GM23338 (cell line): ENCODE results near the gene ZC3H14.

Experiments
- CREB1 ChIP-seq: fragments of 250-450 bp; sonication (Bioruptor Pico); IDR thresholded peaks from 2 replicates; pipeline ENCODE4 v1.5.0; 2020; ENCODE audit warnings: low read depth, mild to moderate bottlenecking, moderate library complexity
- EZH2 ChIP-seq: fragments of 200-600 bp; sonication (generic); IDR thresholded peaks from one replicate; pipeline ENCODE4 v1.8.0; 2017; ENCODE audit warnings: antibody characterized with exemption, mild to moderate bottlenecking, low read depth; ENCODE audit not compliant: unreplicated experiment
- EZH2phosphoT487 ChIP-seq: fragments of 200-600 bp; sonication (generic); IDR thresholded peaks from one replicate; pipeline ENCODE4 v1.8.1; 2018; ENCODE audit warnings: antibody characterized with exemption; ENCODE audit not compliant: unreplicated experiment
- POLR2AphosphoS5 ChIP-seq: IDR thresholded peaks from 2 replicates; pipeline ENCODE4 v1.6.1; 2016; ENCODE audit warnings: antibody characterized with exemption, low read depth
- TF ChIP-seq, protein P1 (sequence below): IDR thresholded peaks from one replicate; pipeline ENCODE4 v1.6.1; 2018; ENCODE audit warnings: antibody characterized with exemption; ENCODE audit not compliant: unreplicated experiment
- TF ChIP-seq, protein P2 (sequence below): fragments of 250-450 bp; sonication (Bioruptor Pico); IDR thresholded peaks from 2 replicates; pipeline ENCODE4 v1.5.0; 2020; ENCODE audit warnings: mild to moderate bottlenecking, moderate library complexity
- TF ChIP-seq, protein P3 (sequence below), 2 experiments: fragments of 200-600 bp in 1 of 2; sonication (generic) in 1 of 2; conservative IDR thresholded peaks; 2 replicates each; pipeline versions ENCODE4 v1.5.1 to v1.6.1; 2016 to 2017; ENCODE audit warnings: antibody characterized with exemption in 2 of 2, low read depth in 2 of 2, mild to moderate bottlenecking in 2 of 2, moderate library complexity in 1 of 2

DNA sequence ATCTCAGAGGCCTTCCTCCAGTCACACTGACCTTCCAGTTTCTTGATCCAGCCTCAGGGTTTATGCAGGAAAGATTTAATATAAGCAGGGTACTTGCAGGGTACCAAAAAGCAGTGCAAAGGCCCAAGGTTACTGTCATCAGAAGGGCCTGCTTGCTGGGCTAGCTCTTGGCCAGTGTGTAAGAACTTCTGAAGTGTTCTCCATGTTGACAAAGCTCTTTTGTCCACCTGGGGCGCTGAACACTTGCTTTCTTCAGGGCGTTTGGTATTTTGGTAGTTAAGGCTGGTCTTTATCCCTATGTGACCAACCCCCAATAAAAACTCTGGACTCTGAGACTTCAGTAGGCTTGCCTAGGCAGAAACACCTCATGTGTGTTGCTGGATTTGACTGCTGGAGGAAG is 69.7 kb downstream of the ZC3H14 start:
- TF ChIP-seq, protein P1, sequence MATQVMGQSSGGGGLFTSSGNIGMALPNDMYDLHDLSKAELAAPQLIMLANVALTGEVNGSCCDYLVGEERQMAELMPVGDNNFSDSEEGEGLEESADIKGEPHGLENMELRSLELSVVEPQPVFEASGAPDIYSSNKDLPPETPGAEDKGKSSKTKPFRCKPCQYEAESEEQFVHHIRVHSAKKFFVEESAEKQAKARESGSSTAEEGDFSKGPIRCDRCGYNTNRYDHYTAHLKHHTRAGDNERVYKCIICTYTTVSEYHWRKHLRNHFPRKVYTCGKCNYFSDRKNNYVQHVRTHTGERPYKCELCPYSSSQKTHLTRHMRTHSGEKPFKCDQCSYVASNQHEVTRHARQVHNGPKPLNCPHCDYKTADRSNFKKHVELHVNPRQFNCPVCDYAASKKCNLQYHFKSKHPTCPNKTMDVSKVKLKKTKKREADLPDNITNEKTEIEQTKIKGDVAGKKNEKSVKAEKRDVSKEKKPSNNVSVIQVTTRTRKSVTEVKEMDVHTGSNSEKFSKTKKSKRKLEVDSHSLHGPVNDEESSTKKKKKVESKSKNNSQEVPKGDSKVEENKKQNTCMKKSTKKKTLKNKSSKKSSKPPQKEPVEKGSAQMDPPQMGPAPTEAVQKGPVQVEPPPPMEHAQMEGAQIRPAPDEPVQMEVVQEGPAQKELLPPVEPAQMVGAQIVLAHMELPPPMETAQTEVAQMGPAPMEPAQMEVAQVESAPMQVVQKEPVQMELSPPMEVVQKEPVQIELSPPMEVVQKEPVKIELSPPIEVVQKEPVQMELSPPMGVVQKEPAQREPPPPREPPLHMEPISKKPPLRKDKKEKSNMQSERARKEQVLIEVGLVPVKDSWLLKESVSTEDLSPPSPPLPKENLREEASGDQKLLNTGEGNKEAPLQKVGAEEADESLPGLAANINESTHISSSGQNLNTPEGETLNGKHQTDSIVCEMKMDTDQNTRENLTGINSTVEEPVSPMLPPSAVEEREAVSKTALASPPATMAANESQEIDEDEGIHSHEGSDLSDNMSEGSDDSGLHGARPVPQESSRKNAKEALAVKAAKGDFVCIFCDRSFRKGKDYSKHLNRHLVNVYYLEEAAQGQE: no peak
- TF ChIP-seq, protein P2, sequence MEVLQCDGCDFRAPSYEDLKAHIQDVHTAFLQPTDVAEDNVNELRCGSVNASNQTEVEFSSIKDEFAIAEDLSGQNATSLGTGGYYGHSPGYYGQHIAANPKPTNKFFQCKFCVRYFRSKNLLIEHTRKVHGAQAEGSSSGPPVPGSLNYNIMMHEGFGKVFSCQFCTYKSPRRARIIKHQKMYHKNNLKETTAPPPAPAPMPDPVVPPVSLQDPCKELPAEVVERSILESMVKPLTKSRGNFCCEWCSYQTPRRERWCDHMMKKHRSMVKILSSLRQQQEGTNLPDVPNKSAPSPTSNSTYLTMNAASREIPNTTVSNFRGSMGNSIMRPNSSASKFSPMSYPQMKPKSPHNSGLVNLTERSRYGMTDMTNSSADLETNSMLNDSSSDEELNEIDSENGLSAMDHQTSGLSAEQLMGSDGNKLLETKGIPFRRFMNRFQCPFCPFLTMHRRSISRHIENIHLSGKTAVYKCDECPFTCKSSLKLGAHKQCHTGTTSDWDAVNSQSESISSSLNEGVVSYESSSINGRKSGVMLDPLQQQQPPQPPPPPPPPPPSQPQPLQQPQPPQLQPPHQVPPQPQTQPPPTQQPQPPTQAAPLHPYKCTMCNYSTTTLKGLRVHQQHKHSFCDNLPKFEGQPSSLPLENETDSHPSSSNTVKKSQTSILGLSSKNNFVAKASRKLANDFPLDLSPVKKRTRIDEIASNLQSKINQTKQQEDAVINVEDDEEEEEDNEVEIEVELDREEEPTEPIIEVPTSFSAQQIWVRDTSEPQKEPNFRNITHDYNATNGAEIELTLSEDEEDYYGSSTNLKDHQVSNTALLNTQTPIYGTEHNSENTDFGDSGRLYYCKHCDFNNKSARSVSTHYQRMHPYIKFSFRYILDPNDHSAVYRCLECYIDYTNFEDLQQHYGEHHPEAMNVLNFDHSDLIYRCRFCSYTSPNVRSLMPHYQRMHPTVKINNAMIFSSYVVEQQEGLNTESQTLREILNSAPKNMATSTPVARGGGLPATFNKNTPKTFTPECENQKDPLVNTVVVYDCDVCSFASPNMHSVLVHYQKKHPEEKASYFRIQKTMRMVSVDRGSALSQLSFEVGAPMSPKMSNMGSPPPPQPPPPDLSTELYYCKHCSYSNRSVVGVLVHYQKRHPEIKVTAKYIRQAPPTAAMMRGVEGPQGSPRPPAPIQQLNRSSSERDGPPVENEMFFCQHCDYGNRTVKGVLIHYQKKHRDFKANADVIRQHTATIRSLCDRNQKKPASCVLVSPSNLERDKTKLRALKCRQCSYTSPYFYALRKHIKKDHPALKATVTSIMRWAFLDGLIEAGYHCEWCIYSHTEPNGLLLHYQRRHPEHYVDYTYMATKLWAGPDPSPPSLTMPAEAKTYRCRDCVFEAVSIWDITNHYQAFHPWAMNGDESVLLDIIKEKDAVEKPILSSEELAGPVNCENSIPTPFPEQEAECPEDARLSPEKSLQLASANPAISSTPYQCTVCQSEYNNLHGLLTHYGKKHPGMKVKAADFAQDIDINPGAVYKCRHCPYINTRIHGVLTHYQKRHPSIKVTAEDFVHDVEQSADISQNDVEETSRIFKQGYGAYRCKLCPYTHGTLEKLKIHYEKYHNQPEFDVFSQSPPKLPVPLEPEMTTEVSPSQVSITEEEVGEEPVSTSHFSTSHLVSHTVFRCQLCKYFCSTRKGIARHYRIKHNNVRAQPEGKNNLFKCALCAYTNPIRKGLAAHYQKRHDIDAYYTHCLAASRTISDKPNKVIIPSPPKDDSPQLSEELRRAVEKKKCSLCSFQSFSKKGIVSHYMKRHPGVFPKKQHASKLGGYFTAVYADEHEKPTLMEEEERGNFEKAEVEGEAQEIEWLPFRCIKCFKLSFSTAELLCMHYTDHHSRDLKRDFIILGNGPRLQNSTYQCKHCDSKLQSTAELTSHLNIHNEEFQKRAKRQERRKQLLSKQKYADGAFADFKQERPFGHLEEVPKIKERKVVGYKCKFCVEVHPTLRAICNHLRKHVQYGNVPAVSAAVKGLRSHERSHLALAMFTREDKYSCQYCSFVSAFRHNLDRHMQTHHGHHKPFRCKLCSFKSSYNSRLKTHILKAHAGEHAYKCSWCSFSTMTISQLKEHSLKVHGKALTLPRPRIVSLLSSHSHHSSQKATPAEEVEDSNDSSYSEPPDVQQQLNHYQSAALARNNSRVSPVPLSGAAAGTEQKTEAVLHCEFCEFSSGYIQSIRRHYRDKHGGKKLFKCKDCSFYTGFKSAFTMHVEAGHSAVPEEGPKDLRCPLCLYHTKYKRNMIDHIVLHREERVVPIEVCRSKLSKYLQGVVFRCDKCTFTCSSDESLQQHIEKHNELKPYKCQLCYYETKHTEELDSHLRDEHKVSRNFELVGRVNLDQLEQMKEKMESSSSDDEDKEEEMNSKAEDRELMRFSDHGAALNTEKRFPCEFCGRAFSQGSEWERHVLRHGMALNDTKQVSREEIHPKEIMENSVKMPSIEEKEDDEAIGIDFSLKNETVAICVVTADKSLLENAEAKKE (CRISPR knock-in tag): no peak
- TF ChIP-seq, protein P3, sequence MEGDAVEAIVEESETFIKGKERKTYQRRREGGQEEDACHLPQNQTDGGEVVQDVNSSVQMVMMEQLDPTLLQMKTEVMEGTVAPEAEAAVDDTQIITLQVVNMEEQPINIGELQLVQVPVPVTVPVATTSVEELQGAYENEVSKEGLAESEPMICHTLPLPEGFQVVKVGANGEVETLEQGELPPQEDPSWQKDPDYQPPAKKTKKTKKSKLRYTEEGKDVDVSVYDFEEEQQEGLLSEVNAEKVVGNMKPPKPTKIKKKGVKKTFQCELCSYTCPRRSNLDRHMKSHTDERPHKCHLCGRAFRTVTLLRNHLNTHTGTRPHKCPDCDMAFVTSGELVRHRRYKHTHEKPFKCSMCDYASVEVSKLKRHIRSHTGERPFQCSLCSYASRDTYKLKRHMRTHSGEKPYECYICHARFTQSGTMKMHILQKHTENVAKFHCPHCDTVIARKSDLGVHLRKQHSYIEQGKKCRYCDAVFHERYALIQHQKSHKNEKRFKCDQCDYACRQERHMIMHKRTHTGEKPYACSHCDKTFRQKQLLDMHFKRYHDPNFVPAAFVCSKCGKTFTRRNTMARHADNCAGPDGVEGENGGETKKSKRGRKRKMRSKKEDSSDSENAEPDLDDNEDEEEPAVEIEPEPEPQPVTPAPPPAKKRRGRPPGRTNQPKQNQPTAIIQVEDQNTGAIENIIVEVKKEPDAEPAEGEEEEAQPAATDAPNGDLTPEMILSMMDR (conservative IDR thresholded peaks at IDR 0.05; ENCODE audit: low read depth in 2 of 2): peak; percentile 13 to 31; a peak in 2 of 4 replicates
- no peak for TF ChIP-seq CREB1 (CRISPR knock-in tag)
- no peak for TF ChIP-seq POLR2AphosphoS5
- TF ChIP-seq EZH2: no peak
- no peak for TF ChIP-seq EZH2phosphoT487
